GF-D8 (cell line): ENCODE measurements around the gene NCAPD3.
A peak's percentile ranks its signal among the peaks of the same experiment; 100 is the strongest.
"Not testable (repeated sequence)": the region's sequence is repeated elsewhere in the genome, so short reads cannot be mapped to it uniquely, and the experiment has no call there.

Source experiments
- DNase-seq: peaks from one replicate; lab custom pipeline; 2025; lab: John Stamatoyannopoulos, UW

Gene NCAPD3

DNA sequence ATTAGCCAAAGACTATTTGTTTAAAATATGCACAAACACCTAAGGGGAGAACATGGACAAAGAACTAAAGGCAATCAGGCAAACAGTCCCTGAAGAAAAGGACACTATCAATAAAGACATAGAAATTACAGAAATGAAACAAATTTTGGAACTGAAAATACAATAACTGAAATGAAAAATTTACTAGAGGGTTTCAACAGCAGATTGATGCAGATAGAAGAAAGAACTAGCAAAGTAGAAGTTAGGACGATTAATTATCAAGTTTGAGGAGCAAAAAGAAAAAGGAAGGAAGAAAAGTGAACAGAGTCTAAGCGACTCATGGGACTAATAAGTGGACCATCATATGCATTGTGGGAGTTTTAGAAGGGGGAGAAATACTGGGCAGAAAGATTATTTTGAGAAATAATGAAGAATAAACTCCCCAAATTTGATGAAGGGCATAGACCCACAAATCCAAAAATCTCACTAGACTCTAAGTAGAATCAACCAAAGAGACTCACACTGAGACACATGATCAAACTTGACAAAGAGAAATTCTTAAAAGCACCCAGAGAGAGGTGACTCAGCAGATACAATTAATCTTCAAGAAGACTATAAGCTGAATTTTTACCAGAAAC lies 92.0 kb downstream of the NCAPD3 start:
- DNase-seq, result no peak

DNA sequence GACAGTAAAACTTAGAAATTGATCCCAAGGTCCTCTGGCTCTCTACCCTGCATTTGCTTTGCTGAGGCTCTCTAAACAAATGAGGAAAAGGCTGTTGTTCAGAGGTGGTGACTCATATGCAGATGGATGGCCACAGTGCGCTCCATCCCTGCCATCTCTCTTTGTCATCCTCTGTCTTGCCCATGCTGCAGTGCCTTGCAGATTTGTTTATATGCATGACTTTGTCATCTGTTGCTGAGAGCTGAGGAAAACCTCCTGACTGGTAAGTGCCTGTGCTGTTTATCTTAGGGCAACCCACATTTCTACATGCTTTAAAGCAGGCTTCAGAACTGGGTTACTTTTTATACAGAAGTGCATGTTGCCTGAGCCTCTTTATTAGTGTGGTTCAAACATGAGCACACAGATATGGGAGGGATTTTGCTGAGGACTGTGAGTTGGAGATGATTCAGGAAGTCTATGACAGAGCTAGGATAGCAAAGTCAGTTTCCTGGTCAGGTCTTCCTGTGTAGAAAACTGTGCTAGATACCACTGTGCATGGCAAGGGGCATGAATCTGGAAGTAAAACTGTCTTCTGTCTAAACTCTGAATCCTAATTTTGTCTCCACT lies 97.4 kb downstream of the NCAPD3 start:
- DNase-seq, result peak; percentile 70

GRCh38 chr11:134125507-134125906 lies 98.3 kb downstream of the NCAPD3 start:
- DNase-seq, result no peak

DNA sequence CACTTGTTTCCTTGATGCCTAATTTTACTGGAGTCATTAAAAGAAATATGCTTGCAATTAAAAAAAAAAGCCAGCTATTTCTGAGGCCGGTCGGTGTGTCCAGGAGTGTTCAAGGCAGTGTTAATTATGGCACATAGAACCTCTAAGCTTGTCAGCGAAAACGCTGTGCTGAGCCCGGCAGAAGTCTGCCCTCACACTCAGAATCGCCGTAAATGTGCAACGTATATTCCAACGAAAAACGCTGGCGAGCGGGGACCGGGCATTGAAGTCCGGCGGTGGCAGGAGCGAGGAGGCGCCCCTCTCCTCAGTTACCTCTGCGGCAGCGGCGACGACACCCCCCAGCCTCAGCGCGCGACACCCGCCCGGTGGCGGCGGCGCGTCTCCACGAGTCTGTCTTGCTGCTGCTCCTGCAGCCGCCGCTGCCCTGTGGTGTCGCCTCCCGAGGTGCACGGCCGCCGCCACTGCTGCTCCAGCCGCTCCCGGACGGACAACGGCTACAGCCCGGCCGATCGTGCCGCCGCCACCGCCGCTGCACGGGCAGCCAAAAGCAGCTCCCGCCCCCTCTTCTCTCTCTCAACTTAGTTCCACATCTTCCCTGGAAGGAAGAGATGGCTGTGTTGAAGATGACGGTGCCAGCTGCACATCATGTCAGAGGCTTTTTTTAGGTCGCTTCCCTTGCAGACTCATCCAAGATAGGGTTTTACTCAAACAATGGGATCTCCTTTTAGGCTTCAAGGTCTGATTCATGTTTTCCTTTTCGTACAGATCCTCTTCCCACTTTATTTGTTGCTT lies 98.9 kb downstream of the NCAPD3 start:
- no peak for DNase-seq

- peak; percentile 87 for DNase-seq
Measured at GRCh38 chr11:134120921-134121526, 102.7 kb downstream of the NCAPD3 start.

GRCh38 chr11:134120143-134120850 lies 103.5 kb downstream of the NCAPD3 start:
- DNase-seq, result no peak

- peak; percentile 65 for DNase-seq
Measured at GRCh38 chr11:134119094-134119493, 104.7 kb downstream of the NCAPD3 start.

GRCh38 chr11:134118006-134118405 lies 105.8 kb downstream of the NCAPD3 start:
- no peak for DNase-seq

DNA sequence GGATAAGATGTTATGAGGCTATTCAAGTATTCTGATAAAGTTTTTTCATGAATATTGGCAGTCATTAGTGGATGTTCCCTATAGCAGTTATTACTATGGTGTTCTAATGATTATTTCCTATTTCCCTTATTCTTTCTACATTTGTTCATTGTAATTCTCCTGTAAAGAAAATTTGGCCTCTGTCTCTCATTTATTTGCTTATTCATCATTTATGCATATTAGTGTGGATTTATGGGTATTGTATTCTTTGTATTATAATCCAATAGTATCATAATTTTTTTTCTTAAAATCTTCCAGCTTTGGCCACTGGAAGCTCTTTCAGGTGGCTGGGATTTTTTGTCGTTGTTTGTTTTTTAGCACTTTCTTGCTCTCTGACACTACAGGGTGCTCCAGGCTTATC lies 107.6 kb downstream of the NCAPD3 start:
- no peak for DNase-seq

DNA sequence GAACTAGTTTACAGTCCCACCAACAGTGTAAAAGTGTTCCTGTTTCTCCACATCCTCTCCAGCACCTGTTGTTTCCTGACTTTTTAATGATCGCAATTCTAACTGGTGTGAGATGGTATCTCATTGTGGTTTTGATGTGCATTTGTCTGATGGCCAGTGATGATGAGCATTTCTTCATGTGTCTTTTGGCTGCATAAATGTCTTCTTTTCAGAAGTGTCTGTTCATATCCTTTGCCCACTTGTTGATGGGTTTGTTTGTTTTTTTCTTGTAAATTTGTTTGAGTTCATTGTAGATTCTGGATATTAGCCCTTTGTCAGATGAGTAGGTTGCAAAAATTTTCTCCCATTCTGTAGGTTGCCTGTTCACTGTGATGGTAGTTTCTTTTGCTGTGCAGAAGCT lies 110.0 kb downstream of the NCAPD3 start:
- DNase-seq, result not testable (repeated sequence)

DNA sequence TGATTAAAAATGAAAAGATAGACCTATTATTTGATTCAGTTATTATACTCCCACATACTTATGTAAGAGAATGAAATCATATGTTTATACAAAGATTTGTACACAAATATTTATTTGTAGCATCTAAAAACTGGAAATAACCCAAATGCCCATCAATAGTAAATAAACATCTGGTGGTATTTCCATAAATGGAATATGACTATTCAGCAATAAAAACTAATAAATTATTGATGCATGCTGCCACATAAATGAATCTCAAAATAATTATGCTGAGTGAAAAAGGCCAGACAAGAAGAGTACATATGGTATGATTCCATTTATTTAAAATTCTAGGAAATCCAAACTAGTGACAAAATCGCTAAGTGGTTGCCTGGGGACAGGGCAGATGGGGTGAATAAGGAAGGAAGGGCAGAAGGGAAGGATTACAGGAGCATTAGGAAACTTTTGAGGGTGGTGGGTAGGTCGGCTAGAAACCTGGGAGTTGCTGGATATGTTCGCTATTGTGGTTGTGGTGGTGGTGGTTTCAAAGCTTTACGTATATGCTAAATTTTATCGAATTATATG lies 113.4 kb downstream of the NCAPD3 start:
- DNase-seq, result peak; percentile 63
